ENCODE results near the gene FOXP3. TPM values are rescaled to one million over a fixed set of nuclear protein-coding genes. Genes with fewer than 3 reads are reported as not detected.

FOXP3 gene
- polyA plus RNA-seq, 3 donors = 0.10 TPM; not detected in 2

- Histone ChIP-seq H2AFZ (ENCODE audit: insufficient read depth, low read depth, low read length, poor library complexity, severe bottlenecking) (peak overlapping the region; percentile 56), H3K27me3 (ENCODE audit: control insufficient read depth in 2 of 2, insufficient read depth in 2 of 2, low read length in 2 of 2) (no peaks in the 10 kb centered on the region), H3K36me3 (replicated peaks in 1 of 2; ENCODE audit: control insufficient read depth in 1 of 2, insufficient read depth in 2 of 2, low read length in 2 of 2) (peaks cover 10 to 25% of the 10 kb centered on the region in 2 donors), H3K4me1 (ENCODE audit: control insufficient read depth in 1 of 2, insufficient read depth in 2 of 2, low read length in 2 of 2) (peaks cover 32 to 36% of the 10 kb centered on the region in 2 donors), H3K4me3 (replicated peaks in 1 of 3; ENCODE audit: low read depth in 2 of 3, low read length in 3 of 3) (peak overlapping the region in 1 of 3 experiments; percentile 74), H3K79me2 (ENCODE audit: insufficient read depth, low read length) (peaks cover 45% of the 10 kb centered on the region), H3K27ac (ENCODE audit: low read depth in 1 of 2, low read length in 2 of 2) (peak overlapping the region; percentile 73 to 89), H3K4me2 (replicated peaks; ENCODE audit: extremely low read depth, low read length, poor library complexity, severe bottlenecking) (peak overlapping the region; percentile 69), H3K9me3 (replicated peaks in 1 of 2; ENCODE audit: control insufficient read depth in 1 of 2, insufficient read depth in 1 of 2, low read length in 2 of 2) (no peaks in the 10 kb centered on the region), H4K20me1 (ENCODE audit: insufficient read depth, low read length) (no peaks in the 10 kb centered on the region), H3K9ac (ENCODE audit: insufficient read depth, low read length, poor library complexity, severe bottlenecking) (peak overlapping the region; percentile 15)
- Mint-ChIP-seq H3K9me3 (peaks cover 0 to 5% (median 0%) of the 10 kb centered on the region in 7 donors), H3K4me1 (peaks cover 30% of the 10 kb centered on the region), H3K4me3 (peak overlapping the region; percentile 66 to 83), H3K27me3 (ENCODE audit: low read depth in 3 of 3) (peaks cover 0 to 3% (median 0%) of the 10 kb centered on the region in 3 donors), H3K27ac (peak overlapping the region; percentile 79 to 97 (median 90)), H3K36me3 (peaks cover 9 to 22% of the 10 kb centered on the region in 2 donors)
- intact Hi-C loops (cut with micrococcal nuclease) = loop anchor here in 1 of 2 donors (5.0 kb wide), 1 partner anchor 35 kb away; the partner anchor contains the start of gene SYP
- TF ChIP-seq CTCF (IDR thresholded peaks at IDR 0.05) = no peak
- DNase-seq = peak; percentile 65 to 71 (median 70)
- no CpG with 5 or more reads among the region's 9 CpGs for WGBS (ENCODE audit: insufficient coverage)
These were observed 27.4 kb downstream of the FOXP3 start for GRCh38 chrX:49237060-49237459.

- Mint-ChIP-seq H3K4me1 (peaks cover 38% of the 10 kb centered on the region), H3K4me3 (no peak overlapping the region), H3K27me3 (ENCODE audit: low read depth in 3 of 3) (peaks cover 0 to 3% (median 2%) of the 10 kb centered on the region in 3 donors), H3K36me3 (peaks cover 0 to 2% of the 10 kb centered on the region in 2 donors), H3K9me3 (peaks cover 0 to 22% (median 8%) of the 10 kb centered on the region in 7 donors), H3K27ac (no peak overlapping the region)
- Histone ChIP-seq H3K4me2 (replicated peaks; ENCODE audit: extremely low read depth, low read length, poor library complexity, severe bottlenecking) (no peak overlapping the region), H3K4me3 (replicated peaks in 1 of 3; ENCODE audit: low read depth in 2 of 3, low read length in 3 of 3) (no peak overlapping the region), H3K36me3 (replicated peaks in 1 of 2; ENCODE audit: control insufficient read depth in 1 of 2, insufficient read depth in 2 of 2, low read length in 2 of 2) (no peaks in the 10 kb centered on the region), H3K4me1 (ENCODE audit: control insufficient read depth in 1 of 2, insufficient read depth in 2 of 2, low read length in 2 of 2) (peaks cover 46 to 51% of the 10 kb centered on the region in 2 donors), H3K79me2 (ENCODE audit: insufficient read depth, low read length) (peaks cover 28% of the 10 kb centered on the region), H2AFZ (ENCODE audit: insufficient read depth, low read depth, low read length, poor library complexity, severe bottlenecking) (no peak overlapping the region), H3K9me3 (replicated peaks in 1 of 2; ENCODE audit: control insufficient read depth in 1 of 2, insufficient read depth in 1 of 2, low read length in 2 of 2) (no peaks in the 10 kb centered on the region), H3K27me3 (ENCODE audit: control insufficient read depth in 2 of 2, insufficient read depth in 2 of 2, low read length in 2 of 2) (no peaks in the 10 kb centered on the region), H3K9ac (ENCODE audit: insufficient read depth, low read length, poor library complexity, severe bottlenecking) (no peak overlapping the region), H3K27ac (ENCODE audit: low read depth in 1 of 2, low read length in 2 of 2) (no peak overlapping the region), H4K20me1 (ENCODE audit: insufficient read depth, low read length) (no peaks in the 10 kb centered on the region)
- intact Hi-C loops (cut with micrococcal nuclease) = no loop called here
- WGBS (ENCODE audit: insufficient coverage) = 79% methylated on average over 49 of the region's 56 CpGs
- no peak for TF ChIP-seq CTCF (IDR thresholded peaks at IDR 0.05)
- DNase-seq = no peak
These were observed 30.5 kb downstream of the FOXP3 start for GRCh38 chrX:49233887-49234555.

Data from CD14-positive monocyte (primary cell).